ENCODE results near the gene RNGTT.
"Not testable (repeated sequence)": the region's sequence is repeated elsewhere in the genome, so short reads cannot be mapped to it uniquely, and the experiment has no call there.

Gene RNGTT

GRCh38 chr6:88910922-88911778 lies 52.3 kb downstream of the RNGTT start:
- DNase-seq: no peak

DNA sequence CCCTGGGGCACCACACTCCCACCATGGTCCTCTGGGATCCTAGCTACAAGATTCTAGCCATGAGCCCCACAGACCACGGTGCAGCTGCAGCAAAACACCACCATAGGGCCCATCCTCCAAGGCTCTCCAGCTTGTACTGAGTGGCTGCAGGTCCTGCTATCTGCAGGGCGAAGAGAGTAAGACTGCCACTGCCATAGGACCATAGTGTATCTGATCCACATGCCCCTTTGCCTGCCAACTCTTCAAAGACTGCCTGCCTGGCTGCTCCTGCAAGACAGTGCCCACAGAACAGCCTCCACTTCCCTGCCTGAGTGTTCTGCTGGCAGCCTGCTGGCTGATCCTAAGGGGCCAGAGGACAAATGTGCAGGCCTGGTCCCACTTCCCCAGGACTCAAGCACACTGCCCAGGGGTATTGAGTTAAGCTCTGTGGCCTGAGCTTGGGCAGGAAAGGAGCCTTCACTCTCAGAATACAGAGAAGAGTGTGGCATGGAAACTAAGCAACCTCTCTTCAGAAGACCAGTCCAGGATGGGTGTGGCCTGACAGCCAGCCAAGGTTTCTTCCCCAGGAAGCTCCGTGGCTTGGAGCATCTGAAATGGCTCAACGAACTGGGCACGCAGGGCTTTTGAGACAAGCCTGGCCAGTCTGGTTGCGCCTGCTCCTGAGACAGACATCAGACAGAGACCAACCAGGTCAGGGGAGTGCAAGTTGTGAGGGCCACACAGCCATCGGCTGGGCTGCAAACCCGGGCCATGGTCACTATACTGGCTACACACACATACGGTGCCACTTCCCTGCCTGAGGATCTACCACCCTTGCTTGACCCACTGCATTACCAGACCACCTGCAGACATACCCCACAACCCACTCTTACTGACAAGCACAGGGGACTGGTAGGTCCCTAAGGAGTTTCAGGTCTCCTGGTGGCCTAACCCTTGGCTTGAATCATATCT lies 54.5 kb downstream of the RNGTT start:
- no peak for DNase-seq

DNA sequence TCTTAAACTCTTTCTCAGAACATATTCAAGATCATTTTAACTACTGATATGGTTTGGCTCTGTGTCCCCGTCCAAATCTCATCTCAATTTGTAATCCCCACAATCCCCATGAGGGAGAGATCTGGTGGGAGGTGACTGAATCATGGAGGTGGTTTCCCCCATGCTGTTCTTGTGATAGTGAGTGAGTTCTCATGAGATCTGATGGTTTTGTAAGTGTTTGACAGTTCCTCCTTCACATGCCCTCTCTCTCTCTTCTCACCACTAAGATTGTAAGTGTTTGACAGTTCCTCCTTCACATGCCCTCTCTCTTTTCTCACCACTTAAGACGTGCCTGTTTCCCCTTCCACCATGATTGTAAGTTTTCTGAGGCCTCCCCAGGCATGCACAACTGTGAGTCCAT lies 56.3 kb downstream of the RNGTT start:
- DNase-seq: not testable (repeated sequence)

- DNase-seq: no peak
Measured at GRCh38 chr6:88899569-88900316, 63.7 kb downstream of the RNGTT start.

DNA sequence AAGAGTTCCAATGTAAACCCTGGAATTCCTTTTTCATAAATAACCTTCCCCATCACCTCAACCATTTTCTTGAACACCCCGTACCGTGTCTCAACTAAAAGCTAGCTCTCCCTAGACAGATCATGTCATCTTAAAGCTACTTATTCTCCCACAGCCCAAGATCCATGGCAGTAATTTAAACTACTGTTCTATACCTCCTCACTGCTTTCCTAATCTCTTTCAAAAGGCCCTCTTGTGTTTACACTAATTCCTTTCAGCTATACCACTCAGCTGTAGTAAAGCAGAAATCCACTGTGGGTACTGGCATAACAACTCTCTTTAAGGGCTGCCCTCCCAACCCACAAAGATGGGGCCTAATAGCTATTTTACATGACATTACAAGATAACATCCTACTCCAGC lies 67.5 kb downstream of the RNGTT start:
- no peak for DNase-seq

DNA sequence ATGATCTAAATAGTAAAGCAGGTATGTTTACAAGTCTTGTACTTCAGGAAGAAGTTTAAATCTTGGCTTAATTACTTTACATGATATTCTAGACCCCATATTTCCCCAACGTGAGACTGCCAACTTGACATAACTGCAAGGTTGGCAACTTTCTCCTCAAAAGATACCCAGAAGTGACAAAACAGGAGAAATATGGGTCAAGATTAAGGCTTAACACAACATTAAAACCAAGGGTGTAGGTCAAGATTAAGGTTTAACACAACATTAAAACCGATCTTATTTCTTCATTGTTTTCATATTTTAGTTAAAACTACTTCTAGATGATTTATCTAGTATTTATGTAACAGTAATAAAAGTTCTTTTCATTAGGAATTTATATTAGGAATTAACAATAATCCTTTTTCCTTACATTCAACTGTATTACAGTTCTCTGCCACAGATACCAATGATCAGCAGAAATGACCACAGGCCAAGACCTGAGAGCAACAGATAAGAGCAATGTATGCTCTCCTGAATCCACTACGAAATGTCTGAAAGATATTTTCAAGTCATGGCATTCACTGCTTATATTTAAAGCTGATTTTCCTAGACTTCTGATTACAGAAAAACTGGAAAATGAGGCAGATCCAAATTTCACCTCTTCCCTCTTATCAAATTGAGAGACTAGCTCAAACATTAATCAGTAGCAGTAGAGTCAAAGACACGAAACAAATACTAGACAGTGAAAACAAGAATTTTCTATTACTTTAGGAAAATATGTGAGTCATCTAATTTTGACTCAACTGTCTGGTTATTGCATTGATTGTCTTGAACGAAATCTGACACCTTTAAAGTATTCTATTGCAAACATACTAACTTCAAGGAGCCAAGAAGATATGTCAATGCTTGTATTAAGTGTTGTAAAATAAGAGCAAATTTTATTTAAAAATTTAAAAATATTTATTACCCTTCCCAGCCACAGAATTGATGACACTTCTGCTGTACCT lies 72.3 kb downstream of the RNGTT start:
- DNase-seq: no peak

DNA sequence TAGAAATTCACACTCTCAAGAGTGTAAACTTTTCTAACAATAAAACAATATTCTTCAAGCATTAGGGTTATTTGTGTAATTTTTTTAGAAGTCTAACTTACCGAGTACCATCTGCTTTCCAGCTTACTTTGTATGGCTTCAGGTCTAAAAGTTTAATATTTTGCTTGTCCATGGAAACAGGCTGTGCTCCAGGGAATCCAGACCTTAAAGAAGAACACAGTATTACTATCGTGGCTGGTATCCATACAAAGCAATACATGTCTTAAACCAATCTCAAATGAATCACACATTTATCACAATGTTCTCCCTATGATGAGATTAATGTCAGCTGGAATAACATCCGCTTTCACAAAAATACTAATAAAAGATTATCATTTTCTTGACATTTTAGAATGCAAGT lies 73.0 kb downstream of the RNGTT start:
- DNase-seq: no peak

DNA sequence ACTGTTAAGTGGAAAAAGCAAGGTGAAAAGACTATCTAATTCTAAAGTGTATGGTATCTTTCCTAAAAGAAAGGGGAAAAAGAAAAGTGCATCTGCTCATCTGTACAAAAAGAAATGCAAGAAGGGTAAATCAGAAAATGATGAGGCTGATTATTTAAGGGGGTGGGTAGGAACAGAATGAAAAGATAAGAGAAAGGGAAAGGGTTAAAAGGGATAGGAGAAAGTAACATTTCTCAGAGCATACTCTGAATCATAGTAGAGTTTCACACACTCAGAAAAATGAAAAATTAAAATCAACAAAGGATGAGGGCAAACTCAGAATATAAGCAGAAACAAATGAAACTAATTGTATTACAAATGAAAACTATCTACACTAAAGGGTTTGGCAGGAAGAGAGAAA lies 79.1 kb downstream of the RNGTT start:
- DNase-seq: no peak

DNA sequence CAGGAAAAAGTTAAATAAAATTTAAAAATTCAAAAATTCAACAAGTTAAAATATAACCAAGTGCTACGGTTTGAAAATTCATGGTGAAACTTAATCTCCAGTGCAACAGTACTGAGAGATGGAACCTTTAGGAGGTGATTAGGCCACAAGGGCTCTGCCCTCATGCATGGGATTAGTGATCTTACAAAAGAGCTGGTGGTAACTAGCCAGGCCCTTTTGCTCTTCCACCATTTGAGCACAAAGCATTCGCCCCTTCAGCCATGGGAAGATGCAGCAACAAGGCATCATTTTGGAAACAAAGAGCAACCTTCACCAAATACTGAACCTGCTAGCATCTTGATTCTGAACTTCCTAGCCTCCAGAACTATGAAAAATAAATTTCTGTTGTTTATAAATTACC lies 80.9 kb downstream of the RNGTT start:
- DNase-seq: no peak

- DNase-seq: no peak
Measured at GRCh38 chr6:88881451-88881850, 82.0 kb downstream of the RNGTT start.

DNA sequence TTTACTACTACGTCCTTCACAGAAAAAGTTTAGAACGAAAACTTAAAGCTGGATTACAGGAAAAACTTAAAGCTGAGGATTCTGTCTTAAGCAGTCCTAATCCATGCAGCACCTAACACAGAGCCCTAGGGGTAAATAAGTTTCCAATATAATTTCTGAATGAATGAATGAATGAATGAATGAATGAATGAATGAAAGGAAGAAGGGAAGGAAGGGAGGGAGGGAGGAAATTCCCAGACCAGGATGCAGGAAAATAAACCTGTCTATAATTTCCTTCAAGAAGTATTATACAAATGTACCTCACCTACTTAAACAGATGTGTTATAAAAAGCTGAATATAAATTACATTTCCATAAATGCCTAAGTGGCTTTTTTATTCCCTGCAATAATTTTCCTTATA lies 83.4 kb downstream of the RNGTT start:
- DNase-seq: no peak

- no peak for DNase-seq
Measured at GRCh38 chr6:88877893-88878292, 85.5 kb downstream of the RNGTT start.

GRCh38 chr6:88872962-88873361 lies 90.5 kb downstream of the RNGTT start:
- DNase-seq: no peak

GRCh38 chr6:88871498-88871897 lies 91.9 kb downstream of the RNGTT start:
- DNase-seq: no peak

GRCh38 chr6:88870717-88871330 lies 92.6 kb downstream of the RNGTT start:
- no peak for DNase-seq

GRCh38 chr6:88869263-88870020 lies 94.0 kb downstream of the RNGTT start:
- no peak for DNase-seq

DNA sequence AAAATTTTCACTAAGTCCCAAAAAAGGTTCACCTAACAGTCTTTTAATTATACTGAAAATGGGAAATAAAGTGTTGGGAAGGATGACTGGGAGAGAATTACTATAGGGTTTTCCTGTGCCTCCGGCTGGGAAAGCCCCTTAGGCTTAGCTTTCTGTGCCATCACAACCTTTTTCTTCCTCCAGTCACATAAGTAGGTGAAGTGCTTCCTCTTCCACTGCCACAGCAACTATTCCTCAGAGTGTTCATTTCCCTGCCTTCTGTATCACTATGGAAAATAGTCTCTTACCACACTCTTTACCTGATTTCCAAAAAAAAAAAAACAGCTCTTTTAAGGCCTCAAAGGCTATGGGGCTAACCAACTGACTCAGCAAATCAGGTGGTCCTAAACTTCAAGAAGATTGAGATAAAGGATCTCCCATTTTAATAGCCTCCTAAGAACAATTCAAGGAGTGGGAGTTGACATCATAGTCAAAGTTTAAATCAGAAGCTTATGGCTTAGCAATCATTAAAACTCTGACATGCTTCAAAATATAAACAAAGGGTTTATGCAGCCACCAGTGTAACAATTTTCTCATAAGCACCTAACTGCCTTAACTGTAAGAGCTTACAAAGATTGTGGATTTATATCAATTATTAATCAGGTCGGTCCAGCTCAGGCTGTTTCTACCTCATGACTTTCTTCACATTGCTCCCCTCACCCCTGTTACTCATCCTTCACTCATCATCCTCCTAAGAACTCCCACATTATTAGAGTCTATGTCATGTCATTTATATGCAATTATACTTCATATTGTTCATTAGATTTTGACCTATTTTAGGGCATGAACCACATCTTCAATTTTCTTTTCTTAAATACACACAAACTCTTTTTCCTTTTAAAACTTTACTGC lies 95.3 kb downstream of the RNGTT start:
- no peak for DNase-seq

- DNase-seq: no peak
Measured at GRCh38 chr6:88866856-88867255, 96.6 kb downstream of the RNGTT start.

- no peak for DNase-seq
Measured at GRCh38 chr6:88865275-88865674, 98.1 kb downstream of the RNGTT start.

Measured in NCI-H1436 treated with DMSO at 0.1 percent for 48 hours (cell line).